ENCODE measurements around the gene ALDH16A1.

ALDH16A1 gene

GRCh38 chr19:49423985-49424303 is 29.1 kb upstream of the ALDH16A1 start:
- DNase-seq (ENCODE audit: low read depth), result no peak
- no peak overlapping the region for H3K4me3 ChIP-seq (ENCODE audit: low read length)
- no peak for TF ChIP-seq CTCF (IDR thresholded peaks at IDR 0.05; ENCODE audit: insufficient read depth, low read depth, low read length, missing control alignments)

- no peak for DNase-seq (ENCODE audit: low read depth)
- TF ChIP-seq CTCF (IDR thresholded peaks at IDR 0.05; ENCODE audit: insufficient read depth, low read depth, low read length, missing control alignments), result no peak
- H3K4me3 ChIP-seq (ENCODE audit: low read length), result no peak within 1 kb of the TSS
Observed at GRCh38 chr19:49425178-49425577, 27.8 kb upstream of the ALDH16A1 start, which contains the start of gene GFY. Gene GFY (plus strand): TSS chr19:49425388. CDS start chr19:49426431, 1,043 bp downstream.

GRCh38 chr19:49425922-49426592 is 27.0 kb upstream of the ALDH16A1 start:
- no peak for TF ChIP-seq CTCF (IDR thresholded peaks at IDR 0.05; ENCODE audit: insufficient read depth, low read depth, low read length, missing control alignments)
- DNase-seq (ENCODE audit: low read depth), result no peak
- H3K4me3 ChIP-seq (ENCODE audit: low read length), result no peak overlapping the region

- TF ChIP-seq CTCF (IDR thresholded peaks at IDR 0.05; ENCODE audit: insufficient read depth, low read depth, low read length, missing control alignments), result no peak
- no peak for DNase-seq (ENCODE audit: low read depth)
- no peak overlapping the region for H3K4me3 ChIP-seq (ENCODE audit: low read length)
Observed at GRCh38 chr19:49427339-49427738, 25.7 kb upstream of the ALDH16A1 start.

GRCh38 chr19:49427855-49428546 is 25.0 kb upstream of the ALDH16A1 start:
- H3K4me3 ChIP-seq (ENCODE audit: low read length), result no peak overlapping the region
- DNase-seq (ENCODE audit: low read depth), result no peak
- no peak for TF ChIP-seq CTCF (IDR thresholded peaks at IDR 0.05; ENCODE audit: insufficient read depth, low read depth, low read length, missing control alignments)

- H3K4me3 ChIP-seq (ENCODE audit: low read length), result no peak overlapping the region
- TF ChIP-seq CTCF (IDR thresholded peaks at IDR 0.05; ENCODE audit: insufficient read depth, low read depth, low read length, missing control alignments), result no peak
- DNase-seq (ENCODE audit: low read depth), result no peak
Observed at GRCh38 chr19:49428547-49429451, 24.2 kb upstream of the ALDH16A1 start.
